ENCODE measurements around the gene AHI1.

DNA sequence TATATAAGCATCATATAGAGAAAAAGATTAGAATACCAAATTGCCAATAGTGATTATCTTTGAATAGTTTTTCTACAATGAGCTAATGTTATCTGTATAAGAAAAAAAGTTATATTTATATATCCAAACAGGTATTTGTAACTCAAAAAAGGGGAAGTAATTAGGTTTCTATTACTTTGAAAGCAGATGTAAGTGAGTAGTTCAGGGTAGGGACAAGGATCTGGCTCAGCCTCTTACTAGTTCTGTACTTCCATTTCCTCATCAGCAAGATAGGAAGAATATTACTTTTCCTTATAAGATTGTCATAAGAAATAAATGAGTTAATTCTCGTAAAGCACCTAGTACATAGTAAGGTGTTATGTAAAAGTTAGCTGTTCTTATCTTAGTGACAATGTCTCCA is 32.2 kb downstream of the AHI1 start:
- TF ChIP-seq EZH2 (IDR thresholded peaks at IDR 0.05; ENCODE audit: borderline replicate concordance) (no peak), EZH2phosphoT487 (IDR thresholded peaks at IDR 0.05; ENCODE audit: low read depth, severe bottlenecking, unreplicated experiment) (no peak)
- TF ChIP-seq, protein P1, sequence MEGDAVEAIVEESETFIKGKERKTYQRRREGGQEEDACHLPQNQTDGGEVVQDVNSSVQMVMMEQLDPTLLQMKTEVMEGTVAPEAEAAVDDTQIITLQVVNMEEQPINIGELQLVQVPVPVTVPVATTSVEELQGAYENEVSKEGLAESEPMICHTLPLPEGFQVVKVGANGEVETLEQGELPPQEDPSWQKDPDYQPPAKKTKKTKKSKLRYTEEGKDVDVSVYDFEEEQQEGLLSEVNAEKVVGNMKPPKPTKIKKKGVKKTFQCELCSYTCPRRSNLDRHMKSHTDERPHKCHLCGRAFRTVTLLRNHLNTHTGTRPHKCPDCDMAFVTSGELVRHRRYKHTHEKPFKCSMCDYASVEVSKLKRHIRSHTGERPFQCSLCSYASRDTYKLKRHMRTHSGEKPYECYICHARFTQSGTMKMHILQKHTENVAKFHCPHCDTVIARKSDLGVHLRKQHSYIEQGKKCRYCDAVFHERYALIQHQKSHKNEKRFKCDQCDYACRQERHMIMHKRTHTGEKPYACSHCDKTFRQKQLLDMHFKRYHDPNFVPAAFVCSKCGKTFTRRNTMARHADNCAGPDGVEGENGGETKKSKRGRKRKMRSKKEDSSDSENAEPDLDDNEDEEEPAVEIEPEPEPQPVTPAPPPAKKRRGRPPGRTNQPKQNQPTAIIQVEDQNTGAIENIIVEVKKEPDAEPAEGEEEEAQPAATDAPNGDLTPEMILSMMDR (IDR thresholded peaks at IDR 0.05; ENCODE audit: poor library complexity): no peak

All from hepatocyte (in vitro differentiated cells).